AG08396 (cell line): Measurements from ENCODE around the gene GPR153.

Experiments used
- DNase-seq: peaks from one replicate; pipeline ENCODE4 v3.0.0; 2012; ENCODE audit warnings: low spot score, mixed read lengths

The GPR153 gene

GRCh38 chr1:6269720-6270400, 9.0 kb upstream of the GPR153 start:
- no peak for DNase-seq

GRCh38 chr1:6269296-6269695, 8.4 kb upstream of the GPR153 start:
- DNase-seq, result no peak

- DNase-seq, result no peak
Observed at GRCh38 chr1:6268415-6268814, 7.5 kb upstream of the GPR153 start.

- peak; percentile 64 for DNase-seq
Observed at GRCh38 chr1:6267686-6268322, 6.9 kb upstream of the GPR153 start.

GRCh38 chr1:6266641-6267040, 5.7 kb upstream of the GPR153 start:
- no peak for DNase-seq

GRCh38 chr1:6265151-6265550, 4.3 kb upstream of the GPR153 start:
- no peak for DNase-seq

- DNase-seq, result no peak
Observed at GRCh38 chr1:6263716-6264115, 2.8 kb upstream of the GPR153 start.

GRCh38 chr1:6262555-6263420, 1.9 kb upstream of the GPR153 start:
- DNase-seq, result no peak

- no peak for DNase-seq
Observed at GRCh38 chr1:6261615-6261995, 707 bp upstream of the GPR153 start.

- DNase-seq, result no peak
Observed at GRCh38 chr1:6260433-6260934, 414 bp downstream of the GPR153 start.

GRCh38 chr1:6259491-6260362, 1.2 kb downstream of the GPR153 start:
- DNase-seq, result peak; percentile 95

GRCh38 chr1:6258675-6259074, 2.2 kb downstream of the GPR153 start:
- DNase-seq, result no peak

GRCh38 chr1:6257541-6258069, 3.3 kb downstream of the GPR153 start:
- DNase-seq, result no peak

- no peak for DNase-seq
Observed at GRCh38 chr1:6256645-6257044, 4.3 kb downstream of the GPR153 start.

GRCh38 chr1:6254691-6255090, 6.2 kb downstream of the GPR153 start:
- DNase-seq, result no peak

- no peak for DNase-seq
Observed at GRCh38 chr1:6253380-6253779, 7.5 kb downstream of the GPR153 start.

- DNase-seq, result no peak
Observed at GRCh38 chr1:6252374-6252710, 8.6 kb downstream of the GPR153 start.

GRCh38 chr1:6251681-6252373, 9.1 kb downstream of the GPR153 start:
- no peak for DNase-seq

GRCh38 chr1:6251233-6251632, 9.7 kb downstream of the GPR153 start:
- no peak for DNase-seq

GRCh38 chr1:6249739-6250689, 10.9 kb downstream of the GPR153 start:
- DNase-seq, result no peak
